K562 (cell line): ENCODE results near the gene UBE2U. TPM values are rescaled to one million over a fixed set of nuclear protein-coding genes. Genes with fewer than 3 reads are reported as not detected.

Source experiments
- ATAC-seq: fragments of 200-7000 bp; cut with Tn5 transposase; 3 replicates; pipeline ENCODE4 v1.9.1; 2020; ENCODE audit warnings: moderate library complexity
- BruUV-seq: library from RNA; stranded (reverse); fragments of 400-500 nt; replicated peaks from 2 replicates; lab custom pipeline; 2021; lab: Mats Ljungman, UMichigan
- CTCF ChIA-PET: fragments of 300-600 bp; formaldehyde crosslinking; extraction: SDS; loops from one replicate; lab custom pipeline; 2021; ENCODE audit warnings: low intra/inter-chr PET ratio; lab: Yijun Ruan, JAX
- POLR2A ChIA-PET: fragments of 300-600, 350-650 bp; sonication (Branson Sonifier 250); formaldehyde crosslinking; extraction: SDS; loops from one replicate; lab custom pipeline; 2021; ENCODE audit warnings: antibody characterized with exemption, inconsistent platforms; lab: Yijun Ruan, JAX
- DNase-seq, 4 experiments: peaks; one replicate each; pipeline versions ENCODE4 v3.0.0 to v3.0.0-alpha.2; 2011 to 2018; ENCODE audit warnings: low spot score in 3 of 4, mixed read lengths in 3 of 4; ENCODE audit errors: extremely low read depth in 1 of 4
- FAIRE-seq: peaks from 2 replicates; lab custom pipeline; 2011; peaks lifted over from hg19 to GRCh38; lab: Jason Lieb, UNC
- H2AFZ ChIP-seq: 2 replicates; pipeline ENCODE4 v1.6.0; 2011; ENCODE audit warnings: low read depth, low read length, control low read depth, inconsistent platforms
- H3K27ac ChIP-seq: fragments of 200-600 bp; 3 replicates; pipeline ENCODE4 v1.8.0; 2011; ENCODE audit warnings: low read depth, mild to moderate bottlenecking, control low read depth, inconsistent platforms, low read length, moderate library complexity, mixed read lengths; ENCODE audit errors: extremely low read depth
- H3K27me3 ChIP-seq, 2 experiments: fragments of 300-600 bp in 1 of 2; 2 replicates in 1 of 2; 3 replicates in 1 of 2; pipeline versions ENCODE4 v1.6.0 to v1.8.0; 2011; ENCODE audit warnings: inconsistent platforms in 2 of 2, low read length in 2 of 2, mild to moderate bottlenecking in 1 of 2, mixed read lengths in 1 of 2, moderate library complexity in 1 of 2; ENCODE audit not compliant: control insufficient read depth in 2 of 2, insufficient read depth in 2 of 2
- H3K36me3 ChIP-seq: fragments of 300-600 bp; 3 replicates; pipeline ENCODE4 v1.8.0; 2011; ENCODE audit warnings: mild to moderate bottlenecking, low read length, inconsistent platforms; ENCODE audit not compliant: control insufficient read depth, insufficient read depth
- H3K4me1 ChIP-seq, 2 experiments: fragments of 200-600 bp in 1 of 2; replicated peaks in 1 of 2; 2 replicates in 1 of 2; 3 replicates in 1 of 2; pipeline versions ENCODE4 v1.5.1 to v1.8.0; 2011; ENCODE audit warnings: inconsistent platforms in 2 of 2, low read length in 2 of 2, mild to moderate bottlenecking in 1 of 2, mixed read lengths in 1 of 2, moderate library complexity in 1 of 2; ENCODE audit not compliant: control insufficient read depth in 2 of 2, insufficient read depth in 2 of 2
- H3K4me2 ChIP-seq: 2 replicates; pipeline ENCODE4 v1.6.1; 2011; ENCODE audit warnings: low read length, control low read depth, inconsistent platforms, mixed read lengths; ENCODE audit not compliant: insufficient read depth
- H3K4me3 ChIP-seq: fragments of 200-600 bp; sonication (generic), shearing (Covaris generic); 2 replicates; pipeline ENCODE4 v1.5.1; 2016; ENCODE audit warnings: control low read depth, inconsistent platforms
- H3K79me2 ChIP-seq: fragments of 200-600 bp; 3 replicates; pipeline ENCODE4 v1.8.0; 2011; ENCODE audit warnings: low read length, inconsistent platforms; ENCODE audit not compliant: control insufficient read depth, insufficient read depth
- H3K9ac ChIP-seq, 2 experiments: 2 replicates each; pipeline versions ENCODE4 v1.6.0 to v1.6.1; 2011; ENCODE audit warnings: low read depth in 2 of 2, low read length in 2 of 2, control low read depth in 1 of 2, inconsistent platforms in 1 of 2, mild to moderate bottlenecking in 1 of 2, mixed read lengths in 1 of 2; ENCODE audit not compliant: insufficient read depth in 1 of 2
- H3K9me1 ChIP-seq: one replicate; pipeline ENCODE4 v1.6.0; 2011; ENCODE audit warnings: inconsistent platforms, mild to moderate bottlenecking, low read length, moderate library complexity; ENCODE audit not compliant: control insufficient read depth, insufficient read depth
- H3K9me3 ChIP-seq: replicated peaks from 2 replicates; pipeline ENCODE4 v1.5.1; 2011; ENCODE audit warnings: low read depth, low read length, inconsistent platforms; ENCODE audit not compliant: control insufficient read depth, insufficient read depth
- H4K20me1 ChIP-seq: replicated peaks from 2 replicates; pipeline ENCODE4 v1.6.1; 2011; ENCODE audit warnings: low read length, inconsistent platforms, mixed read lengths; ENCODE audit not compliant: control insufficient read depth, insufficient read depth
- C11orf30 ChIP-seq: fragments of 450-650 bp; IDR thresholded peaks from 2 replicates; pipeline ENCODE4 v1.6.1; 2016; ENCODE audit warnings: low read depth, mild to moderate bottlenecking
- ETV1 ChIP-seq: fragments of 450-650 bp; conservative IDR thresholded peaks from 2 replicates; pipeline ENCODE4 v1.6.1; 2016; ENCODE audit warnings: missing genetic modification characterization, control low read depth, low read depth, missing compliant biosample characterization
- ETV5 ChIP-seq: sonication (generic); formaldehyde crosslinking; IDR thresholded peaks from 2 replicates; pipeline ENCODE4 v1.4.0; 2020; ENCODE audit warnings: low read depth, mild to moderate bottlenecking, missing genetic modification reagents
- EZH2 ChIP-seq: IDR thresholded peaks from 2 replicates; pipeline ENCODE4 v1.6.1; 2012; ENCODE audit warnings: low read depth, mild to moderate bottlenecking, inconsistent platforms, low read length, borderline replicate concordance
- HDAC1 ChIP-seq, 2 experiments: fragments of 450-650 bp; IDR thresholded peaks; 2 replicates each; pipeline ENCODE4 v1.6.1; 2016 to 2017; ENCODE audit warnings: inconsistent platforms in 1 of 2, mild to moderate bottlenecking in 1 of 2, moderate library complexity in 1 of 2
- HDAC6 ChIP-seq: IDR thresholded peaks from 2 replicates; pipeline ENCODE4 v1.6.1; 2012; ENCODE audit warnings: low read depth, mild to moderate bottlenecking, control low read depth, inconsistent platforms, low read length, moderate library complexity
- MYBL2 ChIP-seq, 2 experiments: fragments of 450-650 bp in 1 of 2; sonication (generic) in 1 of 2; formaldehyde crosslinking in 1 of 2; IDR thresholded peaks; 2 replicates each; pipeline versions ENCODE4 v1.6.1 to v1.8.1; 2017 to 2022; ENCODE audit warnings: borderline replicate concordance in 1 of 2, inconsistent platforms in 1 of 2, low read depth in 1 of 2, mild to moderate bottlenecking in 1 of 2, missing genetic modification reagents in 1 of 2, moderate library complexity in 1 of 2
- POLR2G ChIP-seq: fragments of 200-400 bp; formaldehyde crosslinking; IDR thresholded peaks from 2 replicates; pipeline ENCODE4 v1.6.1; 2017; ENCODE audit warnings: low read depth, mild to moderate bottlenecking, antibody characterized with exemption, low read length, moderate library complexity
- SMAD3 ChIP-seq: fragments of 450-650 bp; formaldehyde crosslinking; conservative IDR thresholded peaks from 2 replicates; pipeline ENCODE4 v1.4.0; 2020; ENCODE audit warnings: mild to moderate bottlenecking
- SMARCE1 ChIP-seq: fragments of 450-650 bp; IDR thresholded peaks from 2 replicates; pipeline ENCODE4 v1.7.1; 2016; ENCODE audit warnings: mild to moderate bottlenecking
- ZSCAN32 ChIP-seq: fragments of 450-650 bp; formaldehyde crosslinking; IDR thresholded peaks from 2 replicates; pipeline ENCODE4 v1.4.0; 2020; ENCODE audit warnings: mild to moderate bottlenecking, moderate library complexity
- WGBS: fragments of 100-300 bp; shearing (Covaris generic); methylation state at CpG from one replicate; pipeline ENCODE4 v1.1.6; 2016; ENCODE audit warnings: low coverage, mixed read lengths; ENCODE audit not compliant: insufficient coverage; ENCODE audit errors: missing lambda C conversion rate; 5-methylcytosine and 5-hydroxymethylcytosine counted together
- in situ Hi-C: fragments of 300-500 bp; cut with MboI; formaldehyde crosslinking; loops from 4 replicates; pipeline ENCODE4 v1.15.0; 2018; ENCODE audit warnings: inconsistent platforms, mixed read lengths
- intact Hi-C: fragments of 100-400 bp; cut with micrococcal nuclease; formaldehyde crosslinking; loops from 2 replicates; pipeline ENCODE4 v1.14.2; 2022
- polyA plus RNA-seq, 8 experiments: library from polyadenylated mRNA; depleted of rRNA in 4 of 8; stranded (reverse) in 5 of 8; unstranded in 3 of 8; fragments of >200 nt; fragmentation: Nextera tagmentation in 2 of 8; fragmentation: Illumina TruSeq in 1 of 8; extraction: Ambion mirVana in 2 of 8; extraction: Trizol in 1 of 8; gene quantifications; 2 replicates each; pipeline versions ENCODE4 v1.2.1 to v1.2.3, GENCODE V29; 2011 to 2014; ENCODE audit warnings: inconsistent platforms in 1 of 8, missing spikeins in 1 of 8
- total RNA-seq, 7 experiments: library from RNA; depleted of rRNA in 6 of 7; stranded (reverse); fragments of >200 nt in 6 of 7; fragmentation: Illumina TruSeq in 2 of 7; extraction: Trizol in 2 of 7; gene quantifications; 2 replicates each; pipeline versions ENCODE4 v1.2.1 to v1.2.3, GENCODE V29; 2011 to 2021; ENCODE audit warnings: low replicate concordance in 1 of 7
- TF ChIP-seq, protein P1 (sequence below): fragments of 250-450 bp; sonication (Bioruptor Pico); IDR thresholded peaks from 2 replicates; pipeline ENCODE4 v1.4.0; 2020
- TF ChIP-seq, protein P2 (sequence below): fragments of 450-650 bp; IDR thresholded peaks from 2 replicates; pipeline ENCODE4 v1.6.1; 2014; ENCODE audit warnings: low read depth, mild to moderate bottlenecking, moderate library complexity, borderline replicate concordance
- TF ChIP-seq, protein P3 (sequence below): IDR thresholded peaks from 2 replicates; pipeline ENCODE4 v1.6.1; 2011; ENCODE audit not compliant: insufficient read length; ENCODE audit errors: extremely low read depth

UBE2U gene
- total and polyA plus RNA-seq, 9 of the 15 experiments (the other 6 are each of a cell fraction or from before 2014, with no cell fraction given), result not detected

DNA sequence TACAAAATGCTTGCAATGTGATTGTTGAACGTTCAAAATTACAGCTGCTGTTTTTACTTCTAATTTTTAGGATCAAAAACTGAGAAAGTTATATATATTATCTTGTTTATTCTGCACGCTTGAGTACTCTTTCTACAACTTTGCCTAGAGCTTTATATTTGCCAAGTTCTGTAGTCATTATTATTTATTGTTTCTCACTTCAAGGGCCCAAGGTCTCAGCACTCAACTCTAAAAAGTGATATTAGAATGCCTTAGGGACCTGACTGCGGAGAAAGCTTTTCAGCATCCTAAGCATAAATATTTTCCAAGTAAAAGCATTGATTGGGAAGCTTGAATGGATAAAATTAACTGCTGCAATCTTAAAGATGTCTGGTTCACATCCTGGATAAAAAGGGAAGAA, 83.6 kb downstream of the UBE2U start:
- intact Hi-C loops, result no loop called here
- Histone ChIP-seq H3K9ac (no peak overlapping the region), H3K27me3 (peaks cover 0 to 4% of the 10 kb centered on the region in 2 experiments; a peak in 1 of 5 replicates), H3K4me3 (no peak overlapping the region), H3K27ac (no peak overlapping the region), H3K9me1 (no peaks in the 10 kb centered on the region), H3K36me3 (no peaks in the 10 kb centered on the region), H2AFZ (no peak overlapping the region), H3K4me1 (no peaks in the 10 kb centered on the region; a peak in 1 of 5 replicates), H3K9me3 (no peaks in the 10 kb centered on the region), H3K79me2 (no peaks in the 10 kb centered on the region), H4K20me1 (no peaks in the 10 kb centered on the region), H3K4me2 (no peak overlapping the region)
- FAIRE-seq, result no peak
- ChIA-PET CTCF (no interaction called here), POLR2A (no interaction called here)
- no peak for ATAC-seq
- no peak for DNase-seq
- BruUV-seq, result no TSS peak
- in situ Hi-C loops, result no loop called here
- WGBS, result 0% methylated on average over 3 of the region's 3 CpGs
- TF ChIP-seq ETV1, result no peak
- no peak for TF ChIP-seq SMARCE1
- no peak for TF ChIP-seq SMAD3 (CRISPR knock-in tag)
- TF ChIP-seq, protein P1, sequence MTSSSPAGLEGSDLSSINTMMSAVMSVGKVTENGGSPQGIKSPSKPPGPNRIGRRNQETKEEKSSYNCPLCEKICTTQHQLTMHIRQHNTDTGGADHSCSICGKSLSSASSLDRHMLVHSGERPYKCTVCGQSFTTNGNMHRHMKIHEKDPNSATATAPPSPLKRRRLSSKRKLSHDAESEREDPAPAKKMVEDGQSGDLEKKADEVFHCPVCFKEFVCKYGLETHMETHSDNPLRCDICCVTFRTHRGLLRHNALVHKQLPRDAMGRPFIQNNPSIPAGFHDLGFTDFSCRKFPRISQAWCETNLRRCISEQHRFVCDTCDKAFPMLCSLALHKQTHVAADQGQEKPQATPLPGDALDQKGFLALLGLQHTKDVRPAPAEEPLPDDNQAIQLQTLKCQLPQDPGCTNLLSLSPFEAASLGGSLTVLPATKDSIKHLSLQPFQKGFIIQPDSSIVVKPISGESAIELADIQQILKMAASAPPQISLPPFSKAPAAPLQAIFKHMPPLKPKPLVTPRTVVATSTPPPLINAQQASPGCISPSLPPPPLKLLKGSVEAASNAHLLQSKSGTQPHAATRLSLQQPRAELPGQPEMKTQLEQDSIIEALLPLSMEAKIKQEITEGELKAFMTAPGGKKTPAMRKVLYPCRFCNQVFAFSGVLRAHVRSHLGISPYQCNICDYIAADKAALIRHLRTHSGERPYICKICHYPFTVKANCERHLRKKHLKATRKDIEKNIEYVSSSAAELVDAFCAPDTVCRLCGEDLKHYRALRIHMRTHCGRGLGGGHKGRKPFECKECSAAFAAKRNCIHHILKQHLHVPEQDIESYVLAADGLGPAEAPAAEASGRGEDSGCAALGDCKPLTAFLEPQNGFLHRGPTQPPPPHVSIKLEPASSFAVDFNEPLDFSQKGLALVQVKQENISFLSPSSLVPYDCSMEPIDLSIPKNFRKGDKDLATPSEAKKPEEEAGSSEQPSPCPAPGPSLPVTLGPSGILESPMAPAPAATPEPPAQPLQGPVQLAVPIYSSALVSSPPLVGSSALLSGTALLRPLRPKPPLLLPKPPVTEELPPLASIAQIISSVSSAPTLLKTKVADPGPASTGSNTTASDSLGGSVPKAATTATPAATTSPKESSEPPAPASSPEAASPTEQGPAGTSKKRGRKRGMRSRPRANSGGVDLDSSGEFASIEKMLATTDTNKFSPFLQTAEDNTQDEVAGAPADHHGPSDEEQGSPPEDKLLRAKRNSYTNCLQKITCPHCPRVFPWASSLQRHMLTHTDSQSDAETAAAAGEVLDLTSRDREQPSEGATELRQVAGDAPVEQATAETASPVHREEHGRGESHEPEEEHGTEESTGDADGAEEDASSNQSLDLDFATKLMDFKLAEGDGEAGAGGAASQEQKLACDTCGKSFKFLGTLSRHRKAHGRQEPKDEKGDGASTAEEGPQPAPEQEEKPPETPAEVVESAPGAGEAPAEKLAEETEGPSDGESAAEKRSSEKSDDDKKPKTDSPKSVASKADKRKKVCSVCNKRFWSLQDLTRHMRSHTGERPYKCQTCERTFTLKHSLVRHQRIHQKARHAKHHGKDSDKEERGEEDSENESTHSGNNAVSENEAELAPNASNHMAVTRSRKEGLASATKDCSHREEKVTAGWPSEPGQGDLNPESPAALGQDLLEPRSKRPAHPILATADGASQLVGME, result no peak
- TF ChIP-seq ZSCAN32 (CRISPR knock-in tag), result no peak
- no peak for TF ChIP-seq EZH2
- TF ChIP-seq MYBL2 (IDR thresholded peaks at IDR 0.05; ENCODE audit: low read depth), result no peak
- no peak for TF ChIP-seq MYBL2 (CRISPR knock-in tag; IDR thresholded peaks at IDR 0.05; ENCODE audit: borderline replicate concordance)
- TF ChIP-seq POLR2G, result no peak
- TF ChIP-seq, protein P2, sequence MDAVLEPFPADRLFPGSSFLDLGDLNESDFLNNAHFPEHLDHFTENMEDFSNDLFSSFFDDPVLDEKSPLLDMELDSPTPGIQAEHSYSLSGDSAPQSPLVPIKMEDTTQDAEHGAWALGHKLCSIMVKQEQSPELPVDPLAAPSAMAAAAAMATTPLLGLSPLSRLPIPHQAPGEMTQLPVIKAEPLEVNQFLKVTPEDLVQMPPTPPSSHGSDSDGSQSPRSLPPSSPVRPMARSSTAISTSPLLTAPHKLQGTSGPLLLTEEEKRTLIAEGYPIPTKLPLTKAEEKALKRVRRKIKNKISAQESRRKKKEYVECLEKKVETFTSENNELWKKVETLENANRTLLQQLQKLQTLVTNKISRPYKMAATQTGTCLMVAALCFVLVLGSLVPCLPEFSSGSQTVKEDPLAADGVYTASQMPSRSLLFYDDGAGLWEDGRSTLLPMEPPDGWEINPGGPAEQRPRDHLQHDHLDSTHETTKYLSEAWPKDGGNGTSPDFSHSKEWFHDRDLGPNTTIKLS, result no peak
- no peak for TF ChIP-seq ETV5 (CRISPR knock-in tag)
- no peak for TF ChIP-seq HDAC1 (IDR thresholded peaks at IDR 0.05)
- no peak for TF ChIP-seq HDAC6
- no peak for TF ChIP-seq C11orf30
- TF ChIP-seq, protein P3, sequence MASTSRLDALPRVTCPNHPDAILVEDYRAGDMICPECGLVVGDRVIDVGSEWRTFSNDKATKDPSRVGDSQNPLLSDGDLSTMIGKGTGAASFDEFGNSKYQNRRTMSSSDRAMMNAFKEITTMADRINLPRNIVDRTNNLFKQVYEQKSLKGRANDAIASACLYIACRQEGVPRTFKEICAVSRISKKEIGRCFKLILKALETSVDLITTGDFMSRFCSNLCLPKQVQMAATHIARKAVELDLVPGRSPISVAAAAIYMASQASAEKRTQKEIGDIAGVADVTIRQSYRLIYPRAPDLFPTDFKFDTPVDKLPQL, result no peak
